RWPE1 (cell line): ENCODE results near the gene ADAMTS17.

Source experiments
- CTCF ChIA-PET: fragments of 350-600 bp; sonication (Branson Sonifier 250); formaldehyde crosslinking; extraction: SDS; loops from one replicate; lab custom pipeline; 2021; lab: Yijun Ruan, JAX
- POLR2A ChIA-PET: fragments of 400-600 bp; formaldehyde crosslinking; extraction: SDS; loops from one replicate; lab custom pipeline; 2020; ENCODE audit warnings: antibody characterized with exemption; ENCODE audit not compliant: low non-redundant PET; lab: Yijun Ruan, JAX
- DNase-seq: peaks from one replicate; pipeline ENCODE4 v3.0.0; 2012; ENCODE audit warnings: low spot score
- H3K27ac ChIP-seq: fragments of 450-650 bp; 2 replicates; pipeline ENCODE4 v1.5.1; 2017
- TF ChIP-seq, protein P1 (sequence below): fragments of 450-650 bp; conservative IDR thresholded peaks from 2 replicates; pipeline ENCODE4 v1.5.1; 2017; ENCODE audit warnings: low read depth, mild to moderate bottlenecking

ADAMTS17 gene

GRCh38 chr15:100140527-100141308 lies 201.1 kb downstream of the ADAMTS17 start:
- CTCF ChIA-PET = no interaction called here

DNA sequence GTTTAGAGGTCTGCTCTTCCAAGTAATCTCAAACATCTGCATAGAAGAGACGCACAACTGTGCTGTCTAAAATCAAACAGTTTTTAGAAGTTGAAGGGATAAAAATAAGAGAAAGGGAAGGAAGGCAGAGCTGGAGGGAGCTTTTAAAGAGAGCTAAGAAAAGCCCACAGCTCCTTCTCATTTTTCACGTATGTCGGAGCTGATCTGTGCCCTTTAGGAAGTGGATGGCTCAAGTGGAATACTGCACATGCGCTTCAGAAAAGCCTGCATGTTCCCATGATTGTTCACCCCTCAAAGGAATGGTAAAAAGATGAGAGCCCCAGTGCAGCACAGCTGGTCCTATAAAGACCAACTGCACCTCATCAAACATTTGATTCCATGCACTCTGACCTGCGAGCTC lies 207.2 kb downstream of the ADAMTS17 start:
- ChIA-PET POLR2A (no interaction called here), CTCF (no interaction called here)
- H3K27ac ChIP-seq = no peak overlapping the region
- no peak for DNase-seq
- TF ChIP-seq, protein P1, sequence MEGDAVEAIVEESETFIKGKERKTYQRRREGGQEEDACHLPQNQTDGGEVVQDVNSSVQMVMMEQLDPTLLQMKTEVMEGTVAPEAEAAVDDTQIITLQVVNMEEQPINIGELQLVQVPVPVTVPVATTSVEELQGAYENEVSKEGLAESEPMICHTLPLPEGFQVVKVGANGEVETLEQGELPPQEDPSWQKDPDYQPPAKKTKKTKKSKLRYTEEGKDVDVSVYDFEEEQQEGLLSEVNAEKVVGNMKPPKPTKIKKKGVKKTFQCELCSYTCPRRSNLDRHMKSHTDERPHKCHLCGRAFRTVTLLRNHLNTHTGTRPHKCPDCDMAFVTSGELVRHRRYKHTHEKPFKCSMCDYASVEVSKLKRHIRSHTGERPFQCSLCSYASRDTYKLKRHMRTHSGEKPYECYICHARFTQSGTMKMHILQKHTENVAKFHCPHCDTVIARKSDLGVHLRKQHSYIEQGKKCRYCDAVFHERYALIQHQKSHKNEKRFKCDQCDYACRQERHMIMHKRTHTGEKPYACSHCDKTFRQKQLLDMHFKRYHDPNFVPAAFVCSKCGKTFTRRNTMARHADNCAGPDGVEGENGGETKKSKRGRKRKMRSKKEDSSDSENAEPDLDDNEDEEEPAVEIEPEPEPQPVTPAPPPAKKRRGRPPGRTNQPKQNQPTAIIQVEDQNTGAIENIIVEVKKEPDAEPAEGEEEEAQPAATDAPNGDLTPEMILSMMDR = no peak

More at GRCh38 chr15:100140527-100141308, 201.1 kb downstream of the ADAMTS17 start:
- POLR2A ChIA-PET = no interaction called here
- no peak for DNase-seq
- TF ChIP-seq, protein P1 = no peak
- no peak overlapping the region for H3K27ac ChIP-seq

DNA sequence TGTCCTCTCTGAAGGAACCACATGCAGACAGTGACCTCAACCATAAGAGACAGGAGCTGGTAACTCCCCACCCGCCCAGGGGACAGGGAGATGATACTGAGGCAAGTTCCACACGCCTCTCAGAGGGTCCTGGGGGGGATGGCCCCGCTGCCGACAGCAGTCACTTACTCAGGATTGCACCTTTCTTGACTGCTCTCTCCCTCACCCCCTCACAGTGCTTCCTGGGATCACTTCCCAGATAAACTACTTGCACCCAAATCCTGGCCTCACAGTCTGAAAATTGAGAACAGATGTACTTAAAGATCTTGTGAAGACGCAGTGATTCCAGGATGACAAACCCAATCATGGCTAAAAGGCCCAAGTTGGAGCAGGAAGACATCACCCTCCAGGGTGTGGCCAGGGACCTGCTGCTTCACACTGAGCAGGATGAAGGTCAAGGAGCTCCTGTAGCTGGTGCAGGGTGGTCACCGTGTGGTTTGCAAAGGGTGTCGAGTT lies 207.6 kb downstream of the ADAMTS17 start:
- TF ChIP-seq, protein P1 = no peak
- DNase-seq = no peak
- no peak overlapping the region for H3K27ac ChIP-seq
- ChIA-PET POLR2A (no interaction called here), CTCF (no interaction called here)

DNA sequence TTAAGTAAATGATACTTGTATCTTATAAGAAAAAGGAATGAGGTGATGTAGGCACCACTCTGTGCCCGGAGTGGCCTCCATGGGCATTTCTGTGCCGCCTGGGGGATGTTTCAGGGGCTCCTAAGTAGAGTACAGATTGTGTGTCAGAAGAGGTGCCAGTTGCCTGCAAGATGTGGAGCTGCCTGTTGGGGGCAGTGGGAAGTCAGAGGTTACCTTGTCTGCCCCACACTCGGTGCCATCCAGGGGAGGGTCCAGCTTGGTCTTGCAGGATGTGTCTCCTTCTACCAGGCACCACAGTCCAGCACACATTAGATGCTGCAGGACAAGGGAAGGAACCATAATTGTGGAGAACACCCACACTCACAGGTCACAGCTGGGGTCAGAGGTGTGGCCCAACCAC lies 208.8 kb downstream of the ADAMTS17 start:
- H3K27ac ChIP-seq = no peak overlapping the region
- POLR2A ChIA-PET = no interaction called here
- no peak for DNase-seq
- TF ChIP-seq, protein P1 = no peak
- CTCF ChIA-PET = no interaction called here

GRCh38 chr15:100132309-100132708 lies 209.5 kb downstream of the ADAMTS17 start:
- no peak for DNase-seq
- ChIA-PET POLR2A (no interaction called here), CTCF (no interaction called here)
- TF ChIP-seq, protein P1 = no peak
- no peak overlapping the region for H3K27ac ChIP-seq

DNA sequence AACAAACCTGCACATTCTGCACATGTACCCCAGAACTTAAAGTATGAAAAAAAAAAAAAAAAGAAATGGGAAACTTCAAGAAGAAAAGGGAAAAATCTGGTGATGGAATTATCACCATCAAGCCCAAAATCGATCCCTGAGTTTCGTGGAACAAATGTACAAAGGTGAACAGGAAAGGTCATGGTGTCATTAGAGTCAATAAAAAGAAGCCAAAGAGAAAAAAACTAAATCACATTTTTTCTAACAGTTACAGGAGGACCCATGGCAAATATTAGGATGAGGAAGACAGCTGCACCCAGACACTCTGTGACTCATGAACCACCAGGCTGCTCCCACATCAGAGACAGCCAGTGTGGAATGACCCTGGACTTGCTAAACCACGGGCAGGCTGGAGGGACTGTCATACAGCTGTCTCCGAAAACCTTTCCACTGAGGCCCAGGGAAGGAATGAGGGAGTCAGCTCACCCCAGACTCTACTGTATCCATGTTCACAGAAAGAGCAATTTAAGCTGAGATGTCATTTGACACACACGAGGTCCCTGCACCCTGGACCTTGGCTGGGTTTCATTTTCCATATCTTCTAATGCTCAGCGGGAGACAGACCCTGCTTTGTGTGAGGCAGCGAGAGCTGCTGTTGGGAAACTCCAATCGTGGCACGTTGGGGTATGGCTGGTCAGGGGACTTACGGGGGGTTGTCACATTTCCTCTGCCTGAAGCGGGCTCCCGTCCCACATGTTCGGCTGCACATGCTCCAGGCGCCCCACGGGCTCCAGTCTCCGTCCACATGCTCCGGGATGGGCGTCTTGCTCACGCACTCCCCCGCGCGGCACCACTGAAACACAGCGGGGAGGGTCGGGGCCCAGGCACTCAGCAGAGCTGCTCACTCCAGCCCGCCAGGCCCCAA lies 210.2 kb downstream of the ADAMTS17 start:
- TF ChIP-seq, protein P1 = no peak
- CTCF ChIA-PET = no interaction called here
- POLR2A ChIA-PET = no interaction called here
- no peak for DNase-seq
- no peak overlapping the region for H3K27ac ChIP-seq
